Sigmoid colon (tissue), 4 donors: ENCODE results near the gene AMPD1.

Source experiments
- EP300 ChIP-seq, 4 donors: sonication (generic); formaldehyde crosslinking; IDR thresholded peaks; one replicate each; pipeline ENCODE4 v1.6.1; 2017; ENCODE audit warnings: antibody characterized with exemption in 4 of 4
- POLR2A ChIP-seq, 2 donors: fragments of 450-650 bp; IDR thresholded peaks; one replicate each; pipeline ENCODE4 v1.6.1; 2016; ENCODE audit warnings: antibody characterized with exemption in 2 of 2, mild to moderate bottlenecking in 2 of 2, moderate library complexity in 2 of 2
- TF ChIP-seq, protein P1 (sequence below), 4 experiments: fragments of 450-650 bp in 3 of 4; fragments of 200-600 bp in 1 of 4; IDR thresholded peaks; one replicate each; pipeline ENCODE4 v1.5.1; 2016 to 2019; ENCODE audit warnings: antibody characterized with exemption in 4 of 4, mild to moderate bottlenecking in 3 of 4, moderate library complexity in 2 of 4

DNA sequence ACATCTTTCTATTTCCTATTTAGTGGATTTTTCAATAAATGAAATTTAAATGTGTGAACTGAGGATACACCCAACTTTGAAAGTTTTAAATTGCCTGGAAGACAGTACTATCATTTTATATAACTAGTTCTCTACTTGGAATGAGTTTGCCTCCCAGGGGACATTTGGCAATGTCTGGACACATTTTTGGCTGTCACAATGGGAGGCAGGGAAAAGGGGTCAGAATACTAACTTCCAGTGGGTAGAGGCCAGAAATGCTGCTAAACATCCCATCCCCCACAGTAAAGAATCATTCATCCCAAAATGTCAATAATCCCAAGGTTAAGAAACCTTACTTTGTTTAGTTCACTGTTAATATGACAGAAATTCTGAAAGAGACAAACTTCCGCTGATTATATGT, 34.4 kb upstream of the AMPD1 start:
- TF ChIP-seq, protein P1, sequence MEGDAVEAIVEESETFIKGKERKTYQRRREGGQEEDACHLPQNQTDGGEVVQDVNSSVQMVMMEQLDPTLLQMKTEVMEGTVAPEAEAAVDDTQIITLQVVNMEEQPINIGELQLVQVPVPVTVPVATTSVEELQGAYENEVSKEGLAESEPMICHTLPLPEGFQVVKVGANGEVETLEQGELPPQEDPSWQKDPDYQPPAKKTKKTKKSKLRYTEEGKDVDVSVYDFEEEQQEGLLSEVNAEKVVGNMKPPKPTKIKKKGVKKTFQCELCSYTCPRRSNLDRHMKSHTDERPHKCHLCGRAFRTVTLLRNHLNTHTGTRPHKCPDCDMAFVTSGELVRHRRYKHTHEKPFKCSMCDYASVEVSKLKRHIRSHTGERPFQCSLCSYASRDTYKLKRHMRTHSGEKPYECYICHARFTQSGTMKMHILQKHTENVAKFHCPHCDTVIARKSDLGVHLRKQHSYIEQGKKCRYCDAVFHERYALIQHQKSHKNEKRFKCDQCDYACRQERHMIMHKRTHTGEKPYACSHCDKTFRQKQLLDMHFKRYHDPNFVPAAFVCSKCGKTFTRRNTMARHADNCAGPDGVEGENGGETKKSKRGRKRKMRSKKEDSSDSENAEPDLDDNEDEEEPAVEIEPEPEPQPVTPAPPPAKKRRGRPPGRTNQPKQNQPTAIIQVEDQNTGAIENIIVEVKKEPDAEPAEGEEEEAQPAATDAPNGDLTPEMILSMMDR (IDR thresholded peaks at IDR 0.05): no peak
- TF ChIP-seq POLR2A (IDR thresholded peaks at IDR 0.05) (no peak), EP300 (IDR thresholded peaks at IDR 0.05) (no peak)
